ENCODE data around the gene PLAC8L1. TPM values are rescaled to one million over a fixed set of nuclear protein-coding genes. Genes with fewer than 3 reads are reported as not detected.

PLAC8L1 gene
- total RNA-seq, 2 experiments from 2014 or later, result 0.50 TPM; not detected in 1

- CTCF ChIA-PET, result no interaction called here
- POLR2A ChIA-PET, result no interaction called here
- H3K4me1 Mint-ChIP-seq, result peaks cover 4% of the 10 kb centered on the region
- H3K27me3 Mint-ChIP-seq, result peaks cover 9% of the 10 kb centered on the region
- no peak overlapping the region for H3K27ac Mint-ChIP-seq
- no peaks in the 10 kb centered on the region for H3K36me3 Mint-ChIP-seq (ENCODE audit: low read depth)
- no peak overlapping the region for H3K4me3 Mint-ChIP-seq
- H3K9me3 Mint-ChIP-seq, result no peaks in the 10 kb centered on the region
- DNase-seq, result no peak
Observed at GRCh38 chr5:146073239-146073900, 32.0 kb downstream of the PLAC8L1 start.

DNA sequence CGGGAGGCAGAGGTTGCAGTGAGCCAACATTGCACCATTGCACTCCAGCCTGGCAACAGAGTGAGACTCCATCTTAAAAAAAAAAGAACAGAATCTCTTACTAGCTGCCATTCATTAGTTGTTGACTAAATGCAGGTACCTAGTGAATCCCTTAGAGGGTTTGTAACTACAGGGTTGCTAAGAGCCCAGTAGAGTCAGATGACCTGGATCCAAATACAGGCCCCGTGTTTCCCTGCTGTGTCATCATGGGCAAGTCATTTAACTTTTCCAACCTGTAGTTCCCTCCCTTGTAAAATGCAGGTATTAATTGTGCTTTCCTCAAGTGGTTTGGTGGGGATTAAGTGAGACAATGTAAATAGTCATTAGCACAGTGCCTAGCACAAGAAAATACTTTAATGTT is 32.8 kb downstream of the PLAC8L1 start:
- Mint-ChIP-seq H3K36me3 (ENCODE audit: low read depth) (no peaks in the 10 kb centered on the region), H3K4me3 (no peak overlapping the region), H3K9me3 (no peaks in the 10 kb centered on the region), H3K4me1 (peaks cover 2% of the 10 kb centered on the region), H3K27me3 (peaks cover 5% of the 10 kb centered on the region), H3K27ac (no peak overlapping the region)
- DNase-seq, result no peak
- CTCF ChIA-PET, result no interaction called here
- POLR2A ChIA-PET, result no interaction called here

- Mint-ChIP-seq H3K4me1 (no peaks in the 10 kb centered on the region), H3K36me3 (ENCODE audit: low read depth) (no peaks in the 10 kb centered on the region), H3K27ac (no peak overlapping the region), H3K4me3 (no peak overlapping the region), H3K9me3 (no peaks in the 10 kb centered on the region), H3K27me3 (no peaks in the 10 kb centered on the region)
- DNase-seq, result no peak
- CTCF ChIA-PET, result no interaction called here
- POLR2A ChIA-PET, result no interaction called here
Observed at GRCh38 chr5:146071171-146071570, 34.2 kb downstream of the PLAC8L1 start.

- H3K4me1 Mint-ChIP-seq, result no peaks in the 10 kb centered on the region
- no peak for DNase-seq
- H3K4me3 Mint-ChIP-seq, result no peak overlapping the region
- ChIA-PET POLR2A (no interaction called here), CTCF (no interaction called here)
- no peaks in the 10 kb centered on the region for H3K27me3 Mint-ChIP-seq
- no peaks in the 10 kb centered on the region for H3K9me3 Mint-ChIP-seq
- no peak overlapping the region for H3K27ac Mint-ChIP-seq
- H3K36me3 Mint-ChIP-seq (ENCODE audit: low read depth), result no peaks in the 10 kb centered on the region
Observed at GRCh38 chr5:146070746-146071145, 34.6 kb downstream of the PLAC8L1 start.

DNA sequence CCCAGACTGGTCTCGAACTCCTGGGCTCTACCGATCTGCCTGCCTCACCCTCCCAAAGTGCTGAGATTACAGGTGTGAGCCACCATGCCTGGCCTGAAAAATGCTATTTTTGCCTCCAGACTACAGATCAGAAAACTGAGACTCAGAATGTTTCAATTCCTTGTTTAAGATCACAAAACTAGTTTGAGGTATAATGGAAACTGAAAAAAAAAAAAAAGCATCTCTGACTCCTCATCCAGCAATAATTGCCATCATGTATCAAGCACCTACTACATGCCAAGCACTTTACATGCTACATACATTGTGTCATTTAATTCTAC is 35.6 kb downstream of the PLAC8L1 start:
- Mint-ChIP-seq H3K4me1 (no peaks in the 10 kb centered on the region), H3K27me3 (no peaks in the 10 kb centered on the region), H3K27ac (no peak overlapping the region), H3K36me3 (ENCODE audit: low read depth) (no peaks in the 10 kb centered on the region), H3K4me3 (no peak overlapping the region), H3K9me3 (no peaks in the 10 kb centered on the region)
- no peak for DNase-seq
- POLR2A ChIA-PET, result no interaction called here
- CTCF ChIA-PET, result no interaction called here

- no peak for DNase-seq
- Mint-ChIP-seq H3K9me3 (no peaks in the 10 kb centered on the region), H3K4me3 (no peak overlapping the region), H3K36me3 (ENCODE audit: low read depth) (no peaks in the 10 kb centered on the region), H3K27me3 (no peaks in the 10 kb centered on the region), H3K27ac (no peak overlapping the region), H3K4me1 (no peaks in the 10 kb centered on the region)
- ChIA-PET POLR2A (no interaction called here), CTCF (no interaction called here)
Observed at GRCh38 chr5:146068977-146069779, 36.2 kb downstream of the PLAC8L1 start.

- DNase-seq, result no peak
- no peak overlapping the region for H3K4me3 Mint-ChIP-seq
- H3K27me3 Mint-ChIP-seq, result no peaks in the 10 kb centered on the region
- H3K36me3 Mint-ChIP-seq (ENCODE audit: low read depth), result no peaks in the 10 kb centered on the region
- POLR2A ChIA-PET, result no interaction called here
- CTCF ChIA-PET, result interaction anchor here (1.3 kb wide), 1 partner anchor 62 kb away, joined by 3 read pairs; no protein-coding TSS in a partner anchor
- H3K9me3 Mint-ChIP-seq, result no peaks in the 10 kb centered on the region
- no peak overlapping the region for H3K27ac Mint-ChIP-seq
- no peaks in the 10 kb centered on the region for H3K4me1 Mint-ChIP-seq
Observed at GRCh38 chr5:146068206-146068605, 37.2 kb downstream of the PLAC8L1 start.

DNA sequence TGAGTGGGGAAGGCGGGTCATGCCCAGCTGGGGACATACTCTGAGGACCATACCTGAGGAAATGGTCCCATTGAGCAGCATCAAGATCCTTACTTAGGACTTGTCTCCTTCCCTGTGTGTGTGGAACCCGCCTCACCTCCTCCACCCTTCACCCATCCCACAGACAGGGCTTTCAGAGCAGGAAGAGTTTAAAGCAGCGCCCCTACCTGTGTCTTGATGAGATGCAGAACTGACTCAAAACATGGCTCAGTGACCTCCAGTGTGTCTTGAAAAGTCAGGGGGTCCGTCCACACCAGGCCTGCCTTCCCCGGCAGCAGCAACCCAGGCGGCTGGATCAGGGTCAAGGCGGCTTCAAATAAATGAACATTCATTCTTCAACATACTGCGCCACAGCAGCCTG is 38.4 kb downstream of the PLAC8L1 start:
- Mint-ChIP-seq H3K4me3 (no peak overlapping the region), H3K4me1 (no peaks in the 10 kb centered on the region), H3K9me3 (no peaks in the 10 kb centered on the region), H3K36me3 (ENCODE audit: low read depth) (no peaks in the 10 kb centered on the region), H3K27ac (no peak overlapping the region), H3K27me3 (no peaks in the 10 kb centered on the region)
- POLR2A ChIA-PET, result no interaction called here
- CTCF ChIA-PET, result interaction anchor here (0.6 kb wide), 1 partner anchor 35 kb away, joined by 4 read pairs; no protein-coding TSS in a partner anchor
- no peak for DNase-seq

DNA sequence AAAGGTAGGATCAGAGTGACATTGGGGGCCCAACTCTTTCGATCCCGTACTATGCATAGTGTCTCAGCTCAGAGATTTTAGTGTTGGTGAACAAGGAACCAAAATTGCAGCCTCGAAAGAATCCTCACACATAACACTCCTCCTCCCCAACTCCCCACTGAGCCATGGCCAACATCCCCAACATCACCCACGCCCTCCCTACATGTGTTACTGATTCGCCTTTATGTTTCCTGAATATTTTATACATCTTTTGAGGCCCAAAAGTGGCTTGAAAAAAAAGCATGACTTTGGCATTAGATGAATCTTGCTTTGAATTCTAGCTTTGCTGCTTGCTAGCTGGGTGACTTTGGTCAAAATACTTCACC is 45.2 kb downstream of the PLAC8L1 start:
- no peak for DNase-seq
- CTCF ChIA-PET, result no interaction called here
- Mint-ChIP-seq H3K27me3 (peaks cover 16% of the 10 kb centered on the region), H3K4me3 (no peak overlapping the region), H3K9me3 (no peaks in the 10 kb centered on the region), H3K4me1 (no peaks in the 10 kb centered on the region), H3K27ac (no peak overlapping the region), H3K36me3 (ENCODE audit: low read depth) (no peaks in the 10 kb centered on the region)
- POLR2A ChIA-PET, result no interaction called here

DNA sequence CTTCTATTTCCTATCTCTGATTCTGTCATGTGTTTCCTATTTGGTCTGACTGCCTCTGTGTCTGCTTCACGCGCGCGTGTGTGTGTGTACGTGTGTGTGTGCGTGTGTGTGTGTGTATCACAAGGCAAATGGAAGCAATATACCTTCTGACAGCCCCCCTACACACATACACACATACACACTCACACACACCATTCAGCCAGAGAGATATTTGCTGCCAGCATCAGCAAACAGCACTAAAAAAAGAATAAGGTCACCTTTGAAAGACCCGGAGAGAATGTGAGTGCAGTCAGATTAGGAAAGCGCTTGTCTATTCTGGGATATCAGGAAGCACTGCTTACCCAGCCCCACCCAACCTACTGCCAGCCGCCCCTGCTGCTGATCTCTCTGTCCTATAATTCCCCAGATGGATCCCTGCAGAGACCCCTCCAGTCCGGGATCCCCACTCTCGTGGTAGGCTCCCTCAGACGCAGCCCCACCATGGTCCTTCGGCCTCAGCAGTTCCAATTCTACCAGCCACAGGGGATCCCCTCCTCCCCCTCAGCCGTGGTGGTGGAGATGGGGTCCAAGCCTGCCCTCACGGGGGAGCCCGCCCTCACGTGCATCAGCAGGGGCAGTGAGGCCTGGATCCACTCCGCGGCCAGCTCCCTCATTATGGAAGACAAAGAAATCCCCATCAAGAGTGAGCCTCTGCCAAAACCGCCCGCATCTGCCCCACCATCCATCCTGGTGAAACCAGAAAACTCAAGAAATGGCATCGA is 45.7 kb downstream of the PLAC8L1 start:
- no peak for DNase-seq
- Mint-ChIP-seq H3K36me3 (ENCODE audit: low read depth) (no peaks in the 10 kb centered on the region), H3K27ac (no peak overlapping the region), H3K4me1 (no peaks in the 10 kb centered on the region), H3K27me3 (peaks cover 17% of the 10 kb centered on the region), H3K9me3 (no peaks in the 10 kb centered on the region), H3K4me3 (no peak overlapping the region)
- ChIA-PET CTCF (no interaction called here), POLR2A (no interaction called here)

DNA sequence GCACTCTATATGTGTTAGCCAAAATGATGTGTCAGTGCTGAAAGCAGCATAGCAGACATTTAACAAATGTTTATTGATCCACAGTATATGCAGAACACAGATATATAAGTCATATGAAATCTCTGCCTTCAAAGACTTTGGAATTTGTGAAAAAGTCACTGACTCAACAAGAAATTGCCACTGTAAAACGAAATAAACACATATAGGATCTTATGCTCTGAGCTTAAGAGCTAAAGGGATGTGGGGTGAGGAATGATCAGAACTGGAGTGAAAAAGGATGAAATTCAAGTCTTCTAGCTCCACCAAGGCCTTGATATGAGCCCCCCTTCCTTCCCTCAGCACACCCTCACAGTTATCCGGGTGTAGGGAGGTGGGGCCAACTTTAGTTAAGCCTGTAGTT is 49.9 kb downstream of the PLAC8L1 start:
- POLR2A ChIA-PET, result no interaction called here
- Mint-ChIP-seq H3K9me3 (no peaks in the 10 kb centered on the region), H3K36me3 (ENCODE audit: low read depth) (no peaks in the 10 kb centered on the region), H3K27ac (no peak overlapping the region), H3K4me1 (no peaks in the 10 kb centered on the region), H3K27me3 (peaks cover 36% of the 10 kb centered on the region), H3K4me3 (no peak overlapping the region)
- no peak for DNase-seq
- CTCF ChIA-PET, result no interaction called here

- H3K27ac Mint-ChIP-seq, result no peak overlapping the region
- no peak for DNase-seq
Observed at GRCh38 chr5:146052780-146053179, 52.6 kb downstream of the PLAC8L1 start.

DNA sequence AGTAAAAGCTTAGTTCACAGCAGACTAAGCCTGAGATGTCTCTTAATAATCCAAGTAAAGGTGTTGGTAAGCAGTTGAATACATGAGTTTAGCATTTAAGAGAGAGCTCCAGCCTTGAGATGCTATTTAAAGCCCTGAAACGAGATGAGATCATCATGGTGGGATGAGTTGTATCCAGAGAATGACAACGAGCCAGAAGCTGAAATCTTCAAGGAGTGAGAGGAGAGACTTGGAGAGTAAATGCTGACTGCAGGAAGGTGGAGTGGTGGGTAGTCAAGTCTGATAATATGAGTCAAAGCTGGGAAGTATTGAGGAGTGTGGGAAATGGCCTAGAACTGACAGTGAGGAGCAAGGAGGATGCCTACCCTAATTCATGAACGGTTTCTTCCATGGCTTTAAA is 53.7 kb downstream of the PLAC8L1 start:
- H3K36me3 Mint-ChIP-seq (ENCODE audit: low read depth), result no peaks in the 10 kb centered on the region
- peaks cover 5% of the 10 kb centered on the region for H3K4me1 Mint-ChIP-seq
- no peak overlapping the region for H3K27ac Mint-ChIP-seq
- H3K9me3 Mint-ChIP-seq, result no peaks in the 10 kb centered on the region
- no peak for DNase-seq
- peaks cover 32% of the 10 kb centered on the region for H3K27me3 Mint-ChIP-seq
- H3K4me3 Mint-ChIP-seq, result no peak overlapping the region
- ChIA-PET POLR2A (no interaction called here), CTCF (interaction anchor here (2.6 kb wide), 1 partner anchor 11 kb away, joined by 9 read pairs; no protein-coding TSS in a partner anchor)

More at GRCh38 chr5:146052780-146053179, 52.6 kb downstream of the PLAC8L1 start:
- peaks cover 1% of the 10 kb centered on the region for H3K4me1 Mint-ChIP-seq
- H3K27me3 Mint-ChIP-seq, result peaks cover 32% of the 10 kb centered on the region
- POLR2A ChIA-PET, result no interaction called here
- H3K4me3 Mint-ChIP-seq, result no peak overlapping the region
- H3K9me3 Mint-ChIP-seq, result no peaks in the 10 kb centered on the region
- H3K36me3 Mint-ChIP-seq (ENCODE audit: low read depth), result no peaks in the 10 kb centered on the region
- CTCF ChIA-PET, result interaction anchor here (1.6 kb wide), 1 partner anchor 78 kb away, joined by 6 read pairs; no protein-coding TSS in a partner anchor
